HG02938 (cell line): Measurements from ENCODE around the gene GLI1.
"Not testable (repeated sequence)": the region's sequence is repeated elsewhere in the genome, so short reads cannot be mapped to it uniquely, and the experiment has no call there.

Experiments used
- ATAC-seq: cut with Tn5 transposase; IDR thresholded peaks from one replicate; pipeline ENCODE4 v1.9.1; 2021; ENCODE audit warnings: mild to moderate bottlenecking, moderate library complexity; ENCODE audit not compliant: unreplicated experiment

Gene GLI1

GRCh38 chr12:57441393-57441792 lies 18.2 kb upstream of the GLI1 start:
- not testable (repeated sequence) for ATAC-seq

DNA sequence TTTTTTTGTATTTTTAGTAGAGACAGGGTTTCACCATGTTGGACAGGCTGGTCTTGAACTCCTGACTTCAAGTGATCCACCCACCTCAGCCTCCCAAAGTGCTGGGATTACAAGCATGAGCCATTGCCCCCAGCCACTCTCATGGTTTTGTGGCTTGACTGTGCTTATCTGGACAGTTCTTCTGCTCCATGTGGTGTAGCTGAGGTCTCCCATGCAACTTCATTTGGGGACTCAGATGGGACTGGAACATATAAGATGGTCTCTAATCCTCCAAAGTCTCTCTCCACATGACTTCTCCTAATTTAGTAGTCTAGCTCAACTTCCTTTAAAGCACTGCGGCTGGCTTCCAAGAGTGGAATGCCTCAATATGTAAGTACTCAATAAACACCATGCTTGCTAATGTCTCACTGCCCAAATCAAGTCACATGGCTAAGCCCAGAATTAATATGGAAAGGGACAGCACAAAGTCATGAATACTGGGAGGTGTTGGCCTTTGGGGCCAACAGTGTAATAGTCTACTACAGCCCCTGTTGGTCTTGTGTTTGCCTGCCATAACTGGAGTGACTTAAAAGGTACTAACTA lies 17.6 kb upstream of the GLI1 start:
- ATAC-seq: no peak

DNA sequence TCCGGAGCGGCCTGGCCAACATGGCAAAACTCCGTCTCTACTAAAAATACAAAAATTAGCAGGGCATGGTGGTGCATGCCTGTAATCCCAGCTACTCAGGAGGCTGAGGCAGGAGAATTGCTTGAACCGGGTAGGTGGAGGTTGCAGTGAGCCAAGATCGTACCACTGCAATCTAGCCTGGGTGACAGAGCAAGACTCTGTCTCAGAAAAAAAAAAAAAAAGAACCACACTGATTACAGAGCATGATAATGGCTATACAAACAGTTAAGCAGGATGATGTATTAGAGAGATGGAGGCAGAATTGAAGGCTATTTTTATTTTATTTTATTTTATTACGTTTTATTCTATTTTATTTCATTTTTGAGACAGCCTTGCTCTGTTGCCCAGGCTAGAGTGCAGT lies 15.2 kb upstream of the GLI1 start:
- not testable (repeated sequence) for ATAC-seq

GRCh38 chr12:57444744-57445143 lies 14.8 kb upstream of the GLI1 start:
- ATAC-seq: no peak

DNA sequence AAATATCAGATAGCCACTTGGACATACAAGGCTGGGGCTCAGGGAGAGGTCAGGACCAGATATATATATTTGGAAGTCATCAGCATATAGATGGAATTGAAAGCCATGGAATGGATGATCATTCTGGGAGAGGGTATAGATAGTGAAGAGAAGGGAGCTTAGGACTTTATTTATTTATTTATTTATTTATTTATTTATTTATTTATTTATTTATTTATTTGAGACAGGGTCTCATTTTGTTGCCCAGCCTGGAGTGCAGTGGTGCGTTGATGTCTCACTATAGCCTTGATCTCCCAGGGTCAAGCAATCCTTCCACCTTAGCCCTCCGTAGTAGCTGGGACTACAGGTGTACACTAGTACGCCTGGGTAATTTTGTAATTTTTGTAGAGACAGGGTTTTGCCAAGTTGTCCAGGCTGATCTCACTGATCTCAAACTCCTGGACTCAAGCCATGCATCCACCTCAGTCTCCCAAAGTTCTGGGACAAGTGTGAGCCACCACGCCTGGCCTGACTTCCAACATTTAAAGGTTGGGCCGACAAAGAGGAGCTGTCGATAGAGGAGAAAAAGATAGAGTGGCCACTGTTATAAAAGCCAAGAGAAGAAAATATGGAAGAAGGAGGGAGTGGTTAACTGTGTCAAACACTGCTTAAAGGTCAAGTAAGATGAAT lies 13.2 kb upstream of the GLI1 start:
- no peak for ATAC-seq

- ATAC-seq: no peak
Observed at GRCh38 chr12:57448669-57449068, 10.9 kb upstream of the GLI1 start.

- ATAC-seq: no peak
Observed at GRCh38 chr12:57449375-57449774, 10.2 kb upstream of the GLI1 start.

GRCh38 chr12:57450057-57450456 lies 9.5 kb upstream of the GLI1 start:
- ATAC-seq: no peak

- ATAC-seq: no peak
Observed at GRCh38 chr12:57451233-57451778, 8.3 kb upstream of the GLI1 start.

- ATAC-seq: no peak
Observed at GRCh38 chr12:57452181-57452936, 7.2 kb upstream of the GLI1 start.

- no peak for ATAC-seq
Observed at GRCh38 chr12:57452937-57453509, 6.6 kb upstream of the GLI1 start.

GRCh38 chr12:57454213-57454565 lies 5.4 kb upstream of the GLI1 start:
- ATAC-seq: no peak

DNA sequence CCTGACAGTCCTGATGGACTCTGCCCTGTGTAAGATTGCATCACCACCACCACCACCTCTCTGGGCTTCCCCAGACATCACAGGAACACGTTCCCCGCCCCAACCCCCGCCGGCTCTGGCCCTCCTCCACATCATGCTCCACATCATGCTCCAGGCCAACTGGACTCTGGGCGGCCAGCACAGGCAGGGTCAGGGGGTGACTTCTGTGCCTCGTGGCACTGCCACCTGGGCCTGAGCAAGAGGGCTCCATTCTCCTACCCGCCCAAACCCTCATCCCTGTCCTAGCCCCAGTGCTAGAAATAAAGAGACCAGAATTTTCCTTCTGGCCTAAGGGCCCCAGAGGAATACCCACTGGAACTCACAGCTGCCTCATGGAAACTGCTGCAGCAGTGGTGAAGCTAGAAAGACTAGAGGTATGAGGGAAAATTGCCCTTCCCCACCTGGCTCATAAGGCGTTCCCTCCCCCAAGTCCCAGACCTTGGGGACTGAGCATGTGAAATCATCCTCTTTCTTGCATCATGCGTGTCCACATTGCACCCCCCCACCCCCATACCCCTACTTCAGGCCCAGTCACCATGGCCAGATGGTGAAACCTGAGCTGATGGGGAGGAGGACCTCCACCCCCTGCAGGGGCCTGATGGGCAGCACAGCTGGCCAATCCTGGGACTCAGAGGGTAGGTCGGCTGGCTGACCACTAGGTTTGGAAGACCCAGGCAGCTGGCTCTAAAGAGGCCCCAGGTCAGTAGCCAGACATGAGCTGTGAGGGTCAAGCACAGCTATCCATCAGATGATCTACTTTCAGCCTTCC lies 4.8 kb upstream of the GLI1 start, which contains the start of gene INHBE:
Gene INHBE (plus strand): TSS at position 742 of the 808 bp plus-strand sequence. CDS start 230 bp downstream, outside the sequence.
- ATAC-seq: no peak

- ATAC-seq: no peak
Observed at GRCh38 chr12:57455374-57456144, 4.0 kb upstream of the GLI1 start.

DNA sequence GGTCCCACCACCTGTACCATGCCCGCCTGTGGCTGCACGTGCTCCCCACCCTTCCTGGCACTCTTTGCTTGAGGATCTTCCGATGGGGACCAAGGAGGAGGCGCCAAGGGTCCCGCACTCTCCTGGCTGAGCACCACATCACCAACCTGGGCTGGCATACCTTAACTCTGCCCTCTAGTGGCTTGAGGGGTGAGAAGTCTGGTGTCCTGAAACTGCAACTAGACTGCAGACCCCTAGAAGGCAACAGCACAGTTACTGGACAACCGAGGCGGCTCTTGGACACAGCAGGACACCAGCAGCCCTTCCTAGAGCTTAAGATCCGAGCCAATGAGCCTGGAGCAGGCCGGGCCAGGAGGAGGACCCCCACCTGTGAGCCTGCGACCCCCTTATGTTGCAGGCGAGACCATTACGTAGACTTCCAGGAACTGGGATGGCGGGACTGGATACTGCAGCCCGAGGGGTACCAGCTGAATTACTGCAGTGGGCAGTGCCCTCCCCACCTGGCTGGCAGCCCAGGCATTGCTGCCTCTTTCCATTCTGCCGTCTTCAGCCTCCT lies 3.4 kb upstream of the GLI1 start:
- ATAC-seq: peak; percentile 41

DNA sequence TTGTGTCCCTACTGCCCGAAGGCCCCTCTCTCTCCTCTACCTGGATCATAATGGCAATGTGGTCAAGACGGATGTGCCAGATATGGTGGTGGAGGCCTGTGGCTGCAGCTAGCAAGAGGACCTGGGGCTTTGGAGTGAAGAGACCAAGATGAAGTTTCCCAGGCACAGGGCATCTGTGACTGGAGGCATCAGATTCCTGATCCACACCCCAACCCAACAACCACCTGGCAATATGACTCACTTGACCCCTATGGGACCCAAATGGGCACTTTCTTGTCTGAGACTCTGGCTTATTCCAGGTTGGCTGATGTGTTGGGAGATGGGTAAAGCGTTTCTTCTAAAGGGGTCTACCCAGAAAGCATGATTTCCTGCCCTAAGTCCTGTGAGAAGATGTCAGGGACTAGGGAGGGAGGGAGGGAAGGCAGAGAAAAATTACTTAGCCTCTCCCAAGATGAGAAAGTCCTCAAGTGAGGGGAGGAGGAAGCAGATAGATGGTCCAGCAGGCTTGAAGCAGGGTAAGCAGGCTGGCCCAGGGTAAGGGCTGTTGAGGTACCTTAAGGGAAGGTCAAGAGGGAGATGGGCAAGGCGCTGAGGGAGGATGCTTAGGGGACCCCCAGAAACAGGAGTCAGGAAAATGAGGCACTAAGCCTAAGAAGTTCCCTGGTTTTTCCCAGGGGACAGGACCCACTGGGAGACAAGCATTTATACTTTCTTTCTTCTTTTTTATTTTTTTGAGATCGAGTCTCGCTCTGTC lies 2.7 kb upstream of the GLI1 start:
- ATAC-seq: no peak

GRCh38 chr12:57458665-57459054 lies 925 bp upstream of the GLI1 start:
- ATAC-seq: no peak

GRCh38 chr12:57459055-57459749 lies 383 bp upstream of the GLI1 start:
- ATAC-seq: peak; percentile 59
